HG03139 (cell line): ENCODE measurements around the gene SLC5A1.
"Not testable (repeated sequence)": the region's sequence is repeated elsewhere in the genome, so short reads cannot be mapped to it uniquely, and the experiment has no call there.

Source experiments
- ATAC-seq: cut with Tn5 transposase; IDR thresholded peaks from one replicate; pipeline ENCODE4 v1.9.1; 2021; ENCODE audit not compliant: unreplicated experiment

SLC5A1 gene

GRCh38 chr22:32142600-32142999, 99.5 kb downstream of the SLC5A1 start:
- no peak for ATAC-seq

GRCh38 chr22:32144496-32145274, 101.6 kb downstream of the SLC5A1 start:
- ATAC-seq = no peak

GRCh38 chr22:32147128-32147527, 104.1 kb downstream of the SLC5A1 start:
- not testable (repeated sequence) for ATAC-seq

- ATAC-seq = not testable (repeated sequence)
Measured at GRCh38 chr22:32148372-32148771, 105.3 kb downstream of the SLC5A1 start.

- not testable (repeated sequence) for ATAC-seq
Measured at GRCh38 chr22:32150647-32151046, 107.6 kb downstream of the SLC5A1 start.

- not testable (repeated sequence) for ATAC-seq
Measured at GRCh38 chr22:32151641-32152040, 108.6 kb downstream of the SLC5A1 start.

- ATAC-seq = not testable (repeated sequence)
Measured at GRCh38 chr22:32154727-32155126, 111.7 kb downstream of the SLC5A1 start.

GRCh38 chr22:32157632-32158031, 114.6 kb downstream of the SLC5A1 start:
- not testable (repeated sequence) for ATAC-seq

GRCh38 chr22:32158712-32159533, 115.9 kb downstream of the SLC5A1 start, which contains the start of gene C22orf42:
TSS of gene C22orf42 (minus strand) at chr22:32159303. CDS start at chr22:32159215, 88 bp downstream.
- no peak for ATAC-seq

GRCh38 chr22:32160411-32160810, 117.3 kb downstream of the SLC5A1 start:
- ATAC-seq = not testable (repeated sequence)
